HT1080 (cell line): ENCODE data around the gene MTA1. TPM values are rescaled to one million over a fixed set of nuclear protein-coding genes. Genes with fewer than 3 reads are reported as not detected.

Experiments
- DNase-seq: peaks from one replicate; pipeline ENCODE4 v3.0.0-alpha.2; 2015; ENCODE audit warnings: low read depth
- total RNA-seq: library from RNA; depleted of rRNA; stranded (reverse); fragments of >200 nt; shearing (Covaris generic); gene quantifications from 2 replicates; pipeline ENCODE4 v1.2.3, GENCODE V29; 2014

Gene MTA1
- total RNA-seq, 1 experiment from 2014 or later: 78.4 TPM

DNA sequence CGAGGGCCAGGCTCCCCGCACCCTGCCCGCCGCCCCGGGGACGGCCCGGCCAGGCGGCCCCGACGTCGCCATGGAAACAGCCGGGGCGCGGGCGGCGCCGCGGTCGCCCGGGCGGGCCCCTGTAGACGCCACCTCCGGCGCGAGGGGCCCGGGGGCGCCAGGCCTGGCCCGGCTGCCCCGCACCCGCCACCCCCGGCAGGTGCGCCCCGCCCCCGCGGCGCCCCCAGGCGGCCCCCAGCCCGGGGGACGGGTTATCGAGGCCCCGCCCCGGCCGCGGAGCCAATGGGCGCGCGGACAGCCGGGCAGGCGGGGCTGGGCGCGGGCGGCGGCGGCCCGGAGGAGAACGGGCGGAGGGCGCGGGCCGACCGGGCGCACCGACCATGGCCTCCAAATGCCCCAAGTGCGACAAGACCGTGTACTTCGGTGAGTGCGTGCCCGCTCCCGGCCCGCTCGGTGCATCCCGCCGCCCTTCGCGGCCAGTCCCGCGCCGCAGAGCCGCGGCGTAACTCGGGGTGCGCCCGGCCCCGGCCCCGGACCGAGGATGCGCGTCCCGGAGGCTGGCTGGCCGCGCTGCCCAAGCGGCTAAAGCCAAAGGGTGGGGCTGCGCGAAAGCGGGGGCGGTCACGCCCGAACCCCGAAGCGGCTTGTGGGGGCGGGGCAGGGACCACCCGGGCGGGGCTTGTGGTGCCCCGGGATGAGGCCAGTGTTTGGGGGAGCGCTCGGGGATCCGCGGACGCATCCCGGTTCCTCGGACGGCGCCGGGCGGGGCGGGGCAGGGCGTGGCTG lies 55.0 kb downstream of the MTA1 start, which contains the start of gene CRIP2:
Gene CRIP2 (plus strand): TSS at position 339 of the 786 bp plus-strand sequence. CDS start 42 bp downstream, at position 381.
- no peak for DNase-seq

DNA sequence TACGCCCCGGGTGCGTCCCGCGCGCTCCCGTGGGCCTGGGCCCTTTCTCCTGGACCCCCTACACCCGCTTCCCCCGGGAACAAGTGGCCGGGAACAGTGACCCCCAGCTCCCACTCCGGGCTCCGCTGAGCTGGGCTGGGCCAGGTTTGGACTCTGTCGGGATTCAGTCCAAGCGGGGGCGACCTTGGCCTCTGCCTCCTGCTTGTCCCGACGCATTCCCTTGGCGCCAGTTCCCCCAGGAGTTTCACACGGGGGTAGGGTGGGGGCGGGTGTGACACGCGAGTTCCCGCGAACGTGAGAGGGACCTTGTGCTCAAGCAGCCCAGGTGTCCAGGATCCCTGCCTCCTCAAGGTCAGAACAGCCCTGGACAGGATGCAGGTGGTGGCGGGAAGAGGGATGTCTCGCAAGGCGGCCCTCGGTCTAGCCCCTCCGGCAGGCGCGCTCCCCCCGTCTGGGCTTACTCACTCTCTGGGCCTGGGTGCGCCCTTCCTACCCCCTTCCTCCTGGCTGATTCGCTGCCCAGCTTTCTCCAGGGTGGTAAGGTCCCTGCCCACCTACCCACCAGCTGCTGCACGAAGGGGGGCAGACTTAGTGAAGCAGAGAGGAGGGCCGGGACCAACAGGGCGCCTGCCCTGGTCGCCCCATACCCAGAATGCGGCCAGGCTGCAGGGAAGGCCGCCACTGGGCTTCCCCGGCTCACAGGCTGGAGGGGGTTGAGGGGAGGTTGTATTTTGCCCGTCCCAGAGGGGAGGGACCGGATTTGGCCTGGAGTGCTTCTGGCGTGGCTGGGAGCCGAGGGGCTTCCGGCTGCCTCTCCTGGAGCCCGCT lies 55.9 kb downstream of the MTA1 start:
- DNase-seq: peak; percentile 76

DNA sequence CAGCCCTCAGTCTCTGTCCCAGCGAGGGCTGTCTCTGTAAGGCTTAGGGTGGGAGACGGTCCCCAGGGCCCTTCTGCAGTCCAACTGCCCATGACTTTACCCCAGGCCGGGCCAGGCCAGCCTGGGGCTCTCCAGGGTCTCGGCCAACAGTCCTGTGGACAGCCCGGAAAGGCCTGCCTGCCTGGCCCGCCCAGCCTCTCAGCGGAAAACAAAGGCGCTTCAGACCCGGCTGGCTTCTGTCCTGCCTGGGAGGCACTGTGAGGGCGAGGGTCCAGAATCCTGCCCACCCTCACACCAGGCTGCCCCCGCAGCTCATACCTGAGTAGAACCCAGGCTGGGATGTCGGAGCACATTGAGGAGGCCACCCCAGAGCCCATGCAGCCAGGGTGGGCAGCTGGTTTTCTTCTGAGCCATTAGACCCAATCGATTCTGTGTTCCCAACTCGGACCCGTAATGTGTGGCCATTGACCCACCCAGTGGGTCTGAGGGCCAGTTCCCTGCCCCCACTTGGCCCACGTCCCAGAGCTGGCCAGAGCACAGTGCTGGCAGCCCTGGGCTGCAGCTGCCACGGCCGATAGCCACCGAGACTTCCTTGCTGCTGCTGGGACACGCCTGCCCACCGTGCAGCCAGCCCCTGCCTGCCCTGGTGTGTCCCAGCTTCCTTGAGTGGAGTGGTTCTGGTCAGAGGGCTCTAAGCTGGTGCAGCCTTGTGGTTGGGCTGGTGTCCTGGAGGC lies 56.6 kb downstream of the MTA1 start:
- no peak for DNase-seq

DNA sequence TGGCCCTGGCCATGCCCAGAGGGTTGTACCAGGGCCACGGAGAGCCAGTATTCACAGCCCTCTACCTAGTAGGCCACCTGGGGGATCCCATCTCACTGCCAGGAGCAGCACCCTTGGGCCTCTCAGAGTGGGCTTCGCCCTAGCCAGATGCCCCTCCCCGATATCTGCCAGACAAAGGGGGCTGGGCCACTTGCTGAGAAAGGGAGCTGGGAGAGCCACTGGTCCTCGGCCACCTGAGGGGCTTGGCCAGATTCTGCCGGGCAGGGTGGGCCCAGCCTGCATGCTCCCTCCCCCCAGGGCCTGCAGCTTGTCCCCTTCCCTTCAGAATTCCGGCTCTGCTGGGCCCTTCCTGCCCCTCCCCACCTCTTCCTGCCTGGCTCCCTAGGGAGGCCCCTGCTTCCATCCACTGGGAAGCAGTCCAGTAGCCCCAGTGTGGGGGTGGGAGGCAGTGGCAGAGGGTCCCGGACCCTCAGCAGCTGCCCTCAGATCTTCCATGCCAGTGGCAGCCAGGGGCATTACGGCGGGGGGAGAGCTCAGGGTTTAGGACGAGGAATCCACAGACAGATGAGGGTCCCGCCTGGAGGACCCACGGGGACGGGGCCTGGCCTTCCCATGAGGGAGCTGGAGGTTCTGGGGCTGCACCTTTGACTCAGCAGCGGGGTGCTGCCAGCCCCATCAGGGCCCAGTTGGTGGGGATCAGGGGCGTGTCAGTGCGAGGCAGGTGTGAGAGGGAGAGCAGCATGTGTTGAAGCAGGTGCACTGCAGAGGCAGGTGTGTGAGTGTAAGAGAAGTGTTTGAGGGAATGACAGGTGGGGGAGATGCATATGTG lies 57.4 kb downstream of the MTA1 start:
- no peak for DNase-seq

DNA sequence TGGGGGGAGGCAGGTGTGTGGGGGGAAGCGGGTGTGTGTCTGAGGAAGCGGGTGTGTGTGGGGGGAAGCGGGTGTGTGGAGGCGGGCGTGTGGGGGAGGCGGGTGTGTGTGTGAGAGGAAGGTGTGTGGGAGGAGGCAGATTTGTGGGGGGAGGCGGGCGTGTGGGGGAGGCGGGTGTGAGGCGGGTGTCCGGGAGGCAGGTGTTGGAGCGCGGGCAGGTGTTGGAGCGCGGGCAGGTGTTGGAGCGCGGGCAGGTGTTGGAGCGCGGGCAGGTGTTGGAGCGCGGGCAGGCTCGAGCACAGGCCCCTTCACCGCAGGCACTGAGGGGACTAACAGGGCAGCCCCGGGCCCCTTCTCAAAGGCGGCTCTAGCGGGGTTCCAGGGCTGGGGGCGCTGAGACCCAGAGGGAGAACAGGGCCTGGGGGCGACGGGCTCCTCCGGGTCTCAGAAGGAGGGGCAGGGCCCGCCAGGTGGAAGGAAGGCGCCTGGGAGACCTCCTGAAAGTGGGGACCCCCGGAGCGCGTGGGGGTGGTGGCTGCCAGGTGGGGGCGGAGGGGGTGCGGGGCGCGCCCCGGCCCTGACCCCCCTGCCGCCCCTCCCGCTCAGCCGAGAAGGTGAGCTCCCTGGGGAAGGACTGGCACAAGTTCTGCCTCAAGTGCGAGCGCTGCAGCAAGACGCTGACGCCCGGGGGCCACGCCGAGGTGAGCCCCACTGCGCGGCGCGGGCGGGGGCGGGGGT lies 58.2 kb downstream of the MTA1 start:
- DNase-seq: no peak

- no peak for DNase-seq
Observed at GRCh38 chr14:105478398-105479251, 59.0 kb downstream of the MTA1 start.

GRCh38 chr14:105479431-105480158 lies 60.0 kb downstream of the MTA1 start:
- DNase-seq: no peak

DNA sequence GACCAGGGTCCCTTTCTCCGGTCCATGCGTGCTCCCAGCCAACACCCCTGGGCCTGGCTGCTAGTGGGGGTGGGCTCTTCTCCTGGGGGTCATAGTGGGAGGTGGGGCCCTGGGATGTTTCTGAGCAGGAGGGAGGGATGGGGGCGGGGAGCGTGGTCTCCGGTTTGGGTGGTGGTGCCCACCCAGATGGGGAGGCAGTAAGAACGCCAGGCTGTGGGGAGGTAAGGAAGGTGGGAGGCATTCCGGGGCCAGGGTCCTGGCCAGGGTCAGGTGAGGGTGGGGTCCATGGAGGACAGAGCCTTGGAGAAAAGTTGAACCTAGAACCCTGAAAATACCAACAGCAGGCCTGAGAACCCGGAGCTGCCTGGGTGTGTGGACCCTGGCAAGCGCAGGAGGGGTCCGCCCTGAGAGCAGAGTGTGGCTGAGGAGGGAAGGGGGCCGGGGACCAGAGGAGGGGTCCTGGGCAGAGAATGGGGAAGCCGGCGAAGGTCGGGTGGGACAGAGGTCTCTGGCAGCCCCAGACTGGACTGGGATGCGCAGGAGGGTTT lies 60.6 kb downstream of the MTA1 start:
- no peak for DNase-seq

DNA sequence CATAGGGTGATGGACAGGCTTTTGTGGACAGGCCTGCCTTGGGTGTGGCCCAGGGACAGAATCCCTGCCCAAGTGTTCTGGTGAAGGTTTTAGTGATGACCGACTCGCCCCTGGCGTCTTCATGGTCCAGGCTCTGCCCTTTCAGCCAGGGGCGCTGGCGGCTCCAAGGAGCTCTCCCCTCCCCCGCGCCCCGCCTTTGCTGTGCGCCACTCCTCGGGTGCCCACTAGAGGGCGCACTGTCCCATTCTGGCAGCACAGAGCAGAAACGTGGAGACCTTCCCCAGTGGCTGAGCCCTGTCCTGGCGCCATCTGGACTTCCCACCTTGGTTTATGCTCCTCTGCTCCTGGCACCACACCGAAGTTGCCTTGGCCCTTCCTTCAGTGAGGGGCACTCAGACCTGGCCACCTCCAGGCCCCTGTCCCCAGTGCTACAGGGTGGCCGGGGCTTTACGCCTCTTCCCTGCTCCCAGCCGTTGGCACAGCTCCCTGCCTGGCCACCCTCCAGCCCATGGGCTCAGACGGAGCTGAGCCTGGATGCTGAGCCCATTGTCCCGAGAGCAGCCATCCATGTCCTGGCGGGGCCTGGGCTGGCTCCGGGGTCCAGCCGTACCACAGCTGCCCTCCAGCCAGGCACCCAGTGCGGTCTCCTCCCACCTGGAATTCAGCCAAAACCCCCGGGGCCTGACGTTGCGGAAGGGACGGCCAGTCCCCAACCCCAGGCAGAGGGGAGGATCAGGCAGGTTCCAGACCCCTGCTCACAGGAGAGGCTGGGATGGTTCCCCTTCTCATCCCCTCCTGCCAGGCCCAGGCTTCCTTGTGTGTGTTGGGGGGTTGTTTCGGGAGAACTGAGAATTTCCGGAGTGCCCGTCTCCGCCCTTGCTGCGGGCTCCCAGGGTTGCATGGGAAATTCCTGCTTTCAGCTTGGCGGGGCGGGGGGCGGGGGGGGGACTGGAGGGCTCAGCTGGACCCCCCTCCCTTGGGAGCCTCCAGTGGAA lies 61.5 kb downstream of the MTA1 start:
- DNase-seq: peak; percentile 88

GRCh38 chr14:105481886-105482457 lies 62.3 kb downstream of the MTA1 start:
- DNase-seq: peak; percentile 96

GRCh38 chr14:105482486-105483110 lies 63.0 kb downstream of the MTA1 start:
- no peak for DNase-seq

DNA sequence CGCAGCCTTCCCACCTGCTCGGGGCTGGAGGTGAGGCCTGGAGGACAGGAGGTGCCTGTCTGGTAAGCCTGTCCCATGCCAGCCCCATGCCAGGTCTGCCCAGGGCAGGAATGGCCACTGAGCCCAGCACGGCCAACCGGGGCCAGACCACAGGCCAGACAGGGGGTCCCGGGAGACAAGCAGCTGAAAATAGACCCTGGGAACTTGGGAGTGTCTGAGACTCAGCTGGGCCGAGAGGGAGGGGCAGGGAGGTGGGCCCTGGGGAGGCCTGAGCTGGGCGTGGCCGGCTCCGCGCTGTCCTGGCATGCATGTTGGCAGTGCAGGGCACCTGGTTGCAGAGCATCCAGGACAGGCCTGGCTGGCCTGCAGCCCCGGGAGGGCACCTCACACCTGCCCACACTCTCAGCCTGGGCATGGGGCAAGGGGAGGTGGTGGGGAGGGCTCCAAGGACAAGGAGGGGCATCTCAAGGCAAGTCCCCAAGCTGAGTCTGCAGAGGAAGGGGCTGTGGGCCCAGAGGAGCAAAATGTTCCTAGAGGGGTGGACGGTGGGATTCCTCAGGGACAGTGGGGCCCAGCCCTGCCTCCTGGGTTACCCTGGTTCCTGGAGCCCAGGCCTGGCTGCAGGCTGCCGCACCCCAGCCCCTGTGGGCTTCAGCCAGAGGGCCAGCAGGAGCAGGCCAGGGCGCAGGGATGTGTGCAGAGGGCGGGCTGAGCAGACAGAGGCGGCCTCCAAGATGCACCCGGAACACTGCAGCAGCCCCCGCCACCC lies 63.9 kb downstream of the MTA1 start:
- DNase-seq: no peak

DNA sequence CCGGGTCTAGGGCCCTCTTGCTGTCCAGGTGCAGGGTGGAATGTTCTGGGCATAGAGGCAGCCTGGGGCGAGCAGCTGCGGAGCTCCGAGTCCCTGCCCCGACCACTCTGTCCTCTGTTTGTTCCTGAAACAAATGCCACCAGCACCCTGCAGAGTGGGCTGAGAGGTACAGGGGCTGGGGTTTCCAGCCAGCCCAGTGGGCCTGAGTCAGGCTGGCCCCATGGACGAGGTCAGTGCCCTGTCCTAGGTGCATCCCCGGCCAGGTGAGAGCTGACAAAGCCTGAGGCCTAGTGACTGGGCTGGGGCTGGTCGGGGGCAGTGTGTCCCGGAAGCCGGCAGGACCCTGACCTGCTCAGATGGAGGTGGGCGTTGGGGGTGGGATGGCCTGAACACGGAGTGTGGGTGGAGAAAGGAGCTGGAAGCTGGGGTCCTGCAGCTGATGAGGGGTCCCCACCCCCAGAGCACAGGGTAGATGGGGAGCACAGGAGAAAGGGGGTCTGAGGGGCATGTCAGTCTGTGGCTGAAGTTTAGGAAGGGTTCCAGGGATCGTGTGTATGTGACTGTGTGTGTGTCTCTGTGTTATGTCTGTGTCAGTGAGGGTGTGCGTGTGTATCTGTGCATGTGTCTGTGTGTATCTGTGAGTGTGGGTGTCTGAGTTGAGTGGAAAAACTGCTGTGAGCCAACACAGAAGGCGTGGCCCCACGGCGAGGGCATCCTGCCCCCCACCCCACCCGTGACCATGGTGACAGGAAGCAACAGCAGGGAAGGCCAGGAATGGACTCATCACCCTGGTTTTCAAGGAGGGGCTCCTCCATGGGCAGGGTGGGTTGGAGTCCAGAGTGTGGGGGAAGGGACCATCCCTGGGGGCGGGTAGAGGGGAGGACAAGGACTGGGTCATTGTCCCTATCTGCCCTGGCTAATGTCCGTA lies 64.7 kb downstream of the MTA1 start:
- no peak for DNase-seq

- DNase-seq: no peak
Observed at GRCh38 chr14:105484997-105485393, 65.4 kb downstream of the MTA1 start.
